Gastroesophageal sphincter (tissue), 4 donors: ENCODE data around the gene VSTM2B. TPM values are rescaled to one million over a fixed set of nuclear protein-coding genes. Genes with fewer than 3 reads are reported as not detected.
A peak's percentile ranks its signal among the peaks of the same experiment; 100 is the strongest.

ENCODE experiments used
- ATAC-seq: fragments of 150-250 bp; one replicate; pipeline ENCODE4 v1.9.1; 2016; ENCODE audit warnings: mild to moderate bottlenecking, moderate library complexity
- H3K27ac ChIP-seq, 4 donors: fragments of 200-600 bp; sonication (generic) in 3 of 4; 1 replicate in 3 of 4; 2 replicates in 1 of 4; pipeline ENCODE4 v1.5.1; 2016 to 2019
- H3K27me3 ChIP-seq: fragments of 200-600 bp; sonication (generic); one replicate; pipeline ENCODE4 v1.5.1; 2019
- H3K36me3 ChIP-seq, 2 donors: fragments of 200-600 bp; sonication (generic); one replicate each; pipeline ENCODE4 v1.5.1; 2019; ENCODE audit warnings: control low read depth in 1 of 2
- H3K4me1 ChIP-seq, 3 donors: fragments of 200-600 bp; sonication (generic); 1 replicate in 2 of 3; 2 replicates in 1 of 3; pipeline ENCODE4 v1.5.1; 2016 to 2019; ENCODE audit warnings: control low read depth in 2 of 3
- H3K4me3 ChIP-seq, 2 donors: fragments of 200-600 bp; sonication (generic); one replicate each; pipeline ENCODE4 v1.5.1; 2019; ENCODE audit warnings: mild to moderate bottlenecking in 1 of 2, moderate library complexity in 1 of 2
- H3K9me3 ChIP-seq, 3 donors: fragments of 200-600 bp; sonication (generic); one replicate each; pipeline ENCODE4 v1.5.1; 2017 to 2019; ENCODE audit warnings: control low read depth in 2 of 3
- CTCF ChIP-seq, 4 experiments: fragments of 200-600 bp in 2 of 4; fragments of 450-650 bp in 2 of 4; sonication (generic) in 1 of 4; IDR thresholded peaks; one replicate each; pipeline ENCODE4 v1.5.1; 2017 to 2019; ENCODE audit warnings: antibody characterized with exemption in 4 of 4, mild to moderate bottlenecking in 2 of 4, moderate library complexity in 2 of 4
- EP300 ChIP-seq: sonication (generic); formaldehyde crosslinking; IDR thresholded peaks from one replicate; pipeline ENCODE4 v1.6.1; 2017; ENCODE audit warnings: antibody characterized with exemption, mild to moderate bottlenecking
- POLR2A ChIP-seq, 2 donors: fragments of 450-650 bp; IDR thresholded peaks; one replicate each; pipeline ENCODE4 v1.6.1; 2017; ENCODE audit warnings: antibody characterized with exemption in 2 of 2, mild to moderate bottlenecking in 2 of 2, moderate library complexity in 1 of 2
- POLR2AphosphoS5 ChIP-seq: sonication (generic); formaldehyde crosslinking; IDR thresholded peaks from one replicate; pipeline ENCODE4 v1.6.1; 2017; ENCODE audit warnings: antibody characterized with exemption
- WGBS, 2 donors: methylation state at CpG; one replicate each; pipeline ENCODE4 v1.1.5; 2018; ENCODE audit warnings: low coverage in 1 of 2; 5-methylcytosine and 5-hydroxymethylcytosine counted together
- total RNA-seq, 4 donors: library from RNA; depleted of rRNA; stranded (reverse); fragments of >200 nt; gene quantifications; one replicate each; pipeline ENCODE4 v1.1.0, GENCODE V29; 2016

VSTM2B gene
- total RNA-seq, 4 donors from 2014 or later = 0.40 TPM; not detected in 3

GRCh38 chr19:29596885-29597525 lies 71.2 kb downstream of the VSTM2B start:
- Histone ChIP-seq H3K4me1 (no peaks in the 10 kb centered on the region), H3K9me3 (no peaks in the 10 kb centered on the region), H3K4me3 (no peak overlapping the region), H3K27me3 (peaks cover 69% of the 10 kb centered on the region), H3K27ac (no peak overlapping the region), H3K36me3 (no peaks in the 10 kb centered on the region)
- TF ChIP-seq CTCF (IDR thresholded peaks at IDR 0.05) (no peak), EP300 (no peak), POLR2AphosphoS5 (no peak), POLR2A (IDR thresholded peaks at IDR 0.05) (no peak)
- no peak for ATAC-seq
- WGBS, 2 donors = 15 to 24% methylated on average over 8 to 9 of the region's 9 CpGs

GRCh38 chr19:29598036-29598435 lies 72.2 kb downstream of the VSTM2B start:
- 40 to 52% methylated on average over 1 to 2 of the region's 7 CpGs for WGBS, 2 donors
- H3K27me3 ChIP-seq = peaks cover 58% of the 10 kb centered on the region
- no peaks in the 10 kb centered on the region for H3K36me3 ChIP-seq
- no peaks in the 10 kb centered on the region for H3K9me3 ChIP-seq
- H3K4me1 ChIP-seq = no peaks in the 10 kb centered on the region
- H3K4me3 ChIP-seq = no peak overlapping the region
- H3K27ac ChIP-seq = no peak overlapping the region
- ATAC-seq = no peak
- TF ChIP-seq POLR2AphosphoS5 (no peak), POLR2A (IDR thresholded peaks at IDR 0.05) (no peak), CTCF (IDR thresholded peaks at IDR 0.05) (no peak), EP300 (no peak)

- H3K36me3 ChIP-seq = no peaks in the 10 kb centered on the region
- WGBS, 2 donors = 0 to 69% methylated on average over 1 to 2 of the region's 3 CpGs
- H3K4me1 ChIP-seq = no peaks in the 10 kb centered on the region
- no peak overlapping the region for H3K27ac ChIP-seq
- ATAC-seq = no peak
- H3K9me3 ChIP-seq = no peaks in the 10 kb centered on the region
- peaks cover 56% of the 10 kb centered on the region for H3K27me3 ChIP-seq
- TF ChIP-seq POLR2AphosphoS5 (no peak), POLR2A (IDR thresholded peaks at IDR 0.05) (no peak), EP300 (no peak), CTCF (IDR thresholded peaks at IDR 0.05) (no peak)
- H3K4me3 ChIP-seq = no peak overlapping the region
Measured at GRCh38 chr19:29598496-29598895, 72.7 kb downstream of the VSTM2B start.

GRCh38 chr19:29603308-29603707 lies 77.5 kb downstream of the VSTM2B start:
- ATAC-seq = no peak
- Histone ChIP-seq H3K9me3 (no peaks in the 10 kb centered on the region), H3K27me3 (peaks cover 10% of the 10 kb centered on the region), H3K4me1 (peaks cover 3 to 22% (median 5%) of the 10 kb centered on the region in 3 donors), H3K4me3 (no peak overlapping the region), H3K36me3 (peaks cover 0 to under 1% of the 10 kb centered on the region in 2 donors), H3K27ac (no peak overlapping the region)
- 47 to 55% methylated on average over 2 to 3 of the region's 5 CpGs for whole genome bisulfite sequencing, 2 donors
- no peak for TF ChIP-seq CTCF (IDR thresholded peaks at IDR 0.05)
- no peak for TF ChIP-seq POLR2A (IDR thresholded peaks at IDR 0.05)
- TF ChIP-seq EP300 = no peak
- no peak for TF ChIP-seq POLR2AphosphoS5

- Histone ChIP-seq H3K27ac (peak within 1 kb of the TSS; percentile 78 to 98 (median 96)), H3K27me3 (no peaks in the 10 kb centered on the region), H3K4me1 (peaks cover 3 to 31% (median 5%) of the 10 kb centered on the region in 3 donors), H3K9me3 (no peaks in the 10 kb centered on the region), H3K4me3 (peak within 1 kb of the TSS; percentile 65 to 79), H3K36me3 (peaks cover 0 to 26% of the 10 kb centered on the region in 2 donors)
- TF ChIP-seq POLR2AphosphoS5 = peak; percentile 99
- no peak for TF ChIP-seq EP300
- peak; percentile 94 to 95 for TF ChIP-seq POLR2A (IDR thresholded peaks at IDR 0.05)
- TF ChIP-seq CTCF (IDR thresholded peaks at IDR 0.05) = peak in 1 of 4 experiments; percentile 11
- ATAC-seq = peak; percentile 96
- WGBS, 2 donors = 0 to 3% methylated on average over 9 to 11 of the region's 47 CpGs
Measured at GRCh38 chr19:29605653-29606419, 80.0 kb downstream of the VSTM2B start, which contains the start of gene POP4. Gene POP4, plus strand, starts transcription at chr19:29606283. Its CDS starts 36 bp downstream, at chr19:29606319.
